ENCODE data around the gene LAIR2. TPM values are rescaled to one million over a fixed set of nuclear protein-coding genes. Genes with fewer than 3 reads are reported as not detected.
A peak's percentile ranks its signal among the peaks of the same experiment; 100 is the strongest.

The LAIR2 gene, protein sequence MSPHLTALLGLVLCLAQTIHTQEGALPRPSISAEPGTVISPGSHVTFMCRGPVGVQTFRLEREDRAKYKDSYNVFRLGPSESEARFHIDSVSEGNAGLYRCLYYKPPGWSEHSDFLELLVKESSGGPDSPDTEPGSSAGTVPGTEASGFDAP
- total RNA-seq (1 to 10 TPM in 1 of 2 donors, under 1 TPM in 1; 0.94 to 1.7 TPM), total RNA-seq (0.58 to 1.2 reads per million in 2 donors)

DNA sequence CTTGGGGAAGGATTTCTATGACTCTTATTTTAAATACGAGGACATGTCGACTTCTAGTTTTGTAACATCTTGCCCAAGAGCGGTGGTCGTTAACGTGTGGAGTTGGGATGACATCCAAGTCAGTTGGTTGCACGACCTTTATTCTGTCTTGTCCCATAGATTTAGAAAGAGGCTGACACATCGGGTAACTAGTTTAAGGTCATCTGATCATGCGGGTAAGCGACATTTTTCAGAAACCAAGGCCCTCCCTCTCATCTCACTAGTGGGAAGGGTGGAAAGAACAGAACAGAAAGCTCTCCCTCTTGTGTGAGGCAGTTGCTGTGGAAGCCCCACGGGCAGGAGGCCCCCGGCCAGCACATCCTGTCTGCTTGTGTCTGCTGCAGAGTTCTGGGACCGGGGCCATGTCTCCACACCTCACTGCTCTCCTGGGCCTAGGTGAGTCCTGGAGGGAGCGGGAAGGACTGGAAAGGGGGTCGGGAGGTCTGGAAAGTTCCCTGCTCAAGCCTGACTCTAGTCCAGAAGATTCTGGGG is at the start of gene LAIR2:
TSS of gene LAIR2 (plus strand) at position 314 of the 531 bp plus-strand sequence. CDS start at position 402, 88 bp downstream.
- no peak for ATAC-seq
- no peak within 1 kb of the TSS for H3K27ac Mint-ChIP-seq
- peaks cover 17% of the 10 kb centered on the region for H3K4me1 Mint-ChIP-seq
- H3K36me3 Mint-ChIP-seq (ENCODE audit: low read depth), result no peaks in the 10 kb centered on the region
- DNase-seq, result no peak
- H3K9me3 ChIP-seq (ENCODE audit: control insufficient read depth, low read length, poor library complexity, severe bottlenecking), result no peaks in the 10 kb centered on the region
- no peak within 1 kb of the TSS for H3K4me3 Mint-ChIP-seq
- peaks cover 53% of the 10 kb centered on the region for H3K27me3 Mint-ChIP-seq

DNA sequence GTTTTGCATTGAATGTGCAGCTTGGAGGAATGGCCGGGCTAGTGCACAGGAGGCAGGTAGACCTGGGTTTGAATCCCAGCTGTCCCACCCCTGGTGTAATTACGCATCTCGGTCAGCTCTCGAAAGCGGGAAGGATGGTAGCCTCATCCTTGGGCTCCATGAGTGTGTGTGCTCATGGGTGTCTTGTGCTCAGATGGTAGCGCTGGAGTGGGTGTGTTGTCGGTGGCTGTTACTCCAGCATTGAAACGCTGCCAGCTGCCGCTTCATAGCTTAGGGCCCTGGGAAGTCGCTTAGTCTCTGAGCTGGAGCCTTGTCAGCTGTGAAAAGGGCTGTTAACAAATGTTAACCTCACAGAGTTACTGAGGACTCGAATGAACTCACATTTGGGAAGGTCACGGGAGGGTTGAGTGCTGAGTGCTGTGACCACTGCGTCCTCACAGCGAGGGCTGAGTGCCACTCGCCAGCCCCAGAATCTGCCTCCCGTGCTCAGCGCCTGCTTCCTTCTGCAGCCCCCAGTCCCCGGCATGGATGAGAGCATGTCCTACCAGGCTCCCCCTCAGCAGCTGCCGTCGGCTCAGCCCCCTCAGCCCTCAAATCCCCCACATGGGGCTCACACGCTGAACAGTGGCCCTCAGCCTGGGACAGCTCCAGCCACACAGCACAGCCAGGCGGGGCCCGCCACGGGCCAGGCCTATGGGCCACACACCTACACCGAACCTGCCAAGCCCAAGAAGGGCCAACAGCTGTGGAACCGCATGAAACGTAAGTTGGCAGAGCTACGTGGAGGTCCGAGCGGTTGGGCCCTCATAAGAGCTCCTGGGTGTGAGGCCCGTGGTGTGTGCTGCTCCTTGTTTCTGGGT is 48.5 kb upstream of the LAIR2 start:
- H3K4me1 Mint-ChIP-seq, result peaks cover 37% of the 10 kb centered on the region
- ATAC-seq, result no peak
- no peaks in the 10 kb centered on the region for H3K27me3 Mint-ChIP-seq
- H3K27ac Mint-ChIP-seq, result peak overlapping the region; percentile 74
- H3K9me3 ChIP-seq (ENCODE audit: control insufficient read depth, low read length, poor library complexity, severe bottlenecking), result no peaks in the 10 kb centered on the region
- H3K36me3 Mint-ChIP-seq (ENCODE audit: low read depth), result peaks cover 14% of the 10 kb centered on the region
- peak overlapping the region; percentile 21 for H3K4me3 Mint-ChIP-seq
- DNase-seq, result no peak

DNA sequence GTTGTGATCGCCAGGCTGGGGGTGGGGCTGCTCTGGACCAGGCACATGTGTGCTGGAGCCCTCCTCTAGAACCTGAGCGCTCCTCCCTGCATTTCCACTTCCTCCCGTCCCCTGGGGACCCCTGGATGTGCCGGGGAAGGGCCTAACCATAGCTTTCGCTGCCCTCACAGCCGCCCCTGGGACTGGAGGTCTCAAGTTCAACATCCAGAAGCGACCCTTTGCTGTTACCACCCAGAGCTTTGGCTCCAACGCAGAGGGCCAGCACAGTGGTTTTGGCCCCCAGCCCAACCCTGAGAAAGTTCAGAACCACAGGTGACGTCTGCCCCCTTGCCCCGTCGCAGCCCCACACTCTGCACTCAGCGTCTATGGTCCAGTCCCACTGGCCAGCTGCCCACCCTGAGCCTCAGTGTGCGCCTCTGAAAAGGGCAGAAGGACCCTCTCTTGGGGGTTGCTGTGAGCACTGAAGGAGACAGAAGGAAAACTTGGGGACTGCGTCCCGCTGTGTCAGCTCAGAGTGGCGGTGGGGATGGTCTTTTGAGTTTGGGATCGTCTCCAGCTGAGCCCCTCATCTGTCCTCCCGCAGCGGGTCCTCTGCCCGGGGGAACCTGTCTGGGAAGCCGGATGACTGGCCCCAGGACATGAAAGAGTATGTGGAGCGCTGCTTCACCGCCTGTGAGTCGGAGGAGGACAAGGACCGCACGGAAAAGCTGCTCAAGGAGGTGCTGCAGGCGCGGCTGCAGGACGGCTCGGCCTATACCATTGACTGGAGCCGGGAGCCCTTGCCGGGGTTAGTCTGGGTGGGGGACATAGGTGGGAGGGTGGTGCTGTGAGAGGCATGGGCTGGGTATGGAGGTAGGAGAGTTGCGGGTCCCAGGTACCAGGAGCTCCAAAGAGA is 47.6 kb upstream of the LAIR2 start:
- no peak for ATAC-seq
- Mint-ChIP-seq H3K4me3 (peak overlapping the region; percentile 53), H3K27ac (peak overlapping the region; percentile 74), H3K36me3 (ENCODE audit: low read depth) (peaks cover 16% of the 10 kb centered on the region), H3K27me3 (no peaks in the 10 kb centered on the region), H3K4me1 (peaks cover 37% of the 10 kb centered on the region)
- no peaks in the 10 kb centered on the region for H3K9me3 ChIP-seq (ENCODE audit: control insufficient read depth, low read length, poor library complexity, severe bottlenecking)
- no peak for DNase-seq

DNA sequence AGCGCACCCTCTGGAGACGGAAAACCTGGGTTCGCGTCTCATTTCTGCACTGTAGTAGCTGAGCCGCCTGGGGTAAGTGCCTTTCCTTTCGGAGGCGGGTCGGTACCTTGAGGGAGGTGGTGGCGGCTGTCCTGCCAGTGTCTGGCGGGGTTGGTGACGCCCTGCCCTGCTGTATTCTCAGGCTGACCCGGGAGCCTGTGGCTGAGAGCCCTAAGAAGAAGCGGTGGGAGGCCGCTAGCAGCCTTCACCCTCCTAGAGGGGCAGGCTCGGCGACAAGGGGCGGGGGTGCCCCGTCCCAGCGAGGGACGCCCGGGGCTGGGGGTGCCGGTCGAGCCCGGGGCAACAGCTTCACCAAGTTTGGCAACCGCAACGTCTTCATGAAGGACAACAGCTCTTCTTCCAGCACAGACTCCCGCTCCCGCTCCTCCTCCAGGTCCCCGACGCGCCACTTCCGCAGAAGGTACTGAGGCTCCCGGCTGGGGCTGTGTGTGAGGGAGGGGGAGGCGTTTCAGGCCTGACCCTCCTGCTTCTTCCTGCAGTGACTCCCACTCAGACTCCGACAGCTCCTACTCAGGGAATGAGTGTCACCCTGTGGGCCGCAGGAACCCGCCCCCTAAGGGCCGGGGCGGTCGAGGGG is 46.7 kb upstream of the LAIR2 start:
- Mint-ChIP-seq H3K36me3 (ENCODE audit: low read depth) (peaks cover 15% of the 10 kb centered on the region), H3K4me1 (peaks cover 29% of the 10 kb centered on the region), H3K4me3 (no peak overlapping the region), H3K27me3 (no peaks in the 10 kb centered on the region), H3K27ac (no peak overlapping the region)
- no peaks in the 10 kb centered on the region for H3K9me3 ChIP-seq (ENCODE audit: control insufficient read depth, low read length, poor library complexity, severe bottlenecking)
- DNase-seq (no peak), ATAC-seq (peak; percentile 2)

DNA sequence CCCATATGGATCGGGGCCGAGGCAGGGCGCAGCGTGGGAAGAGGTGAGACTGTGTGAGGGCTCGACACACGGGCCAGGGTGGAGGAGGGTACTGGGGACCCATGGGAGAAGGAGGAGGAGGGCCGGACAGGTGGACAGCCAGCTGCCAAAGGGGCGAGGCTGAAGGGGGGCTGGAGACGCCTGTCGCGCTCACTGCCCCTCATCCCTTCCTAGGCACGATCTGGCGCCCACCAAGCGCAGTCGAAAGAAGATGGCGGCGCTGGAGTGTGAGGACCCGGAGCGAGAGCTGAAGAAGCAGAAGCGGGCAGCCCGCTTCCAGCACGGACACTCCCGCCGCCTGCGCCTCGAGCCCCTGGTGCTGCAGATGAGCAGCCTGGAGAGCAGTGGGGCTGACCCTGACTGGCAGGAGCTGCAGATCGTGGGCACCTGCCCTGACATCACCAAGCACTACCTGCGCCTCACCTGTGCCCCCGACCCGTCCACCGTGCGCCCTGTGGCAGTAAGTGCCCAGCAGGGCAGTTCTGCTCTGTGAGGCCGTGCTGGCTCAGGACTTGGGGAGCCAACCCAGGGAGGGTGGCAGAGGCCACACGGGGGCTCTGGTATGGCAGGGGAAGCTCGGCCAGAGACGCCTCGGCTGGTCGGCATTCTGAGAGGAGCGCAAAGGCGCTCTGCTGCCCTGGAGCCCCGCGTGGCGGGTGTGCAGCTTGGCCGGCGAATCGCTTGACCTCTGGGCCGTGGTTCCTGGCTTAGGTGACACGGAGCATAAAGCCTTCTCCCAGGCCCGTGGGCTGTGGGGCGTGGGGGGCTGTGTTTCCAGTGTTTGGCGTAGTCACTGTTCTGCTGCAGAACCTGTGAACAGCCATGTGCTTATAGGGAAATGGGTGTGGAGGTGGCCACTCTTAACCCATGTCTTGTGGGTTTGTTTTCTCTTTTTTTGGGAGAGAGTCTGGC is 45.9 kb upstream of the LAIR2 start:
- ATAC-seq (peak; percentile 4), DNase-seq (no peak)
- peaks cover 13% of the 10 kb centered on the region for H3K36me3 Mint-ChIP-seq (ENCODE audit: low read depth)
- no peak overlapping the region for H3K4me3 Mint-ChIP-seq
- peak overlapping the region; percentile 85 for H3K27ac Mint-ChIP-seq
- H3K9me3 ChIP-seq (ENCODE audit: control insufficient read depth, low read length, poor library complexity, severe bottlenecking), result no peaks in the 10 kb centered on the region
- no peaks in the 10 kb centered on the region for H3K27me3 Mint-ChIP-seq
- H3K4me1 Mint-ChIP-seq, result peaks cover 27% of the 10 kb centered on the region

DNA sequence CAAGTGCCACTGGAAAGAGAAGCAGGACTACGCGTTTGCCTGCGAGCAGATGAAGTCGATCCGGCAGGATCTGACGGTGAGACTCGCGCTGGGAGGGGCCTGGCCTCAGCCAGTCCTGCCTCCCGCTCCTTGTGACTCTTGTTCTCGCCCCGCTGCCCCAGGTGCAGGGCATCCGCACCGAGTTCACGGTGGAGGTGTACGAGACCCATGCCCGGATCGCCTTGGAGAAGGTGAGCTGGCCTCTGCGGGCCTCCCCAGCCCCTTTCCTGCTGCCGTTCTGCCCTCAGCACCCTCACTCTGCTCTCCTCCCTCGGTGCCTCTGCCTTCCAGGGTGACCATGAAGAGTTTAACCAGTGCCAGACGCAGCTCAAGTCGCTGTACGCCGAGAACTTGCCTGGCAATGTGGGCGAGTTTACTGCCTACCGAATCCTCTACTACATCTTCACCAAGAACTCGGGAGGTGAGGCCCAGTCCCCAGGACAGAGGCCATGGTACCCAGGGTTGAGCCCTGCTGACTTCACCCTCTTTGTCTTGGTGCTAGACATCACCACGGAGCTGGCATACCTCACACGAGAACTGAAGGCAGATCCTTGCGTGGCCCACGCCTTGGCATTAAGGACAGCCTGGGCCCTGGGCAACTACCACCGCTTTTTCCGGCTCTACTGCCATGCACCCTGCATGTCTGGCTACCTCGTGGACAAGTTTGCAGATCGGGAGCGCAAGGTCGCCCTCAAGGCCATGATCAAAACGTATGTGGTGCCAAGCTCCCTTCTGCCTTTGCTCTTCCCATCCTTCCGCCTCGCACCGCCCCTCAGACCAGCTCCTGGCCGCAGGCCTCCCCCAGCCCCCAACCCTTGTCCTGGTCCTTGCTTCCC is 44.6 kb upstream of the LAIR2 start:
- H3K36me3 Mint-ChIP-seq (ENCODE audit: low read depth), result peaks cover 12% of the 10 kb centered on the region
- no peaks in the 10 kb centered on the region for H3K9me3 ChIP-seq (ENCODE audit: control insufficient read depth, low read length, poor library complexity, severe bottlenecking)
- no peak for ATAC-seq
- H3K4me1 Mint-ChIP-seq, result peaks cover 32% of the 10 kb centered on the region
- H3K4me3 Mint-ChIP-seq, result peak overlapping the region; percentile 69
- H3K27ac Mint-ChIP-seq, result peak overlapping the region; percentile 85
- no peak for DNase-seq
- H3K27me3 Mint-ChIP-seq, result no peaks in the 10 kb centered on the region

DNA sequence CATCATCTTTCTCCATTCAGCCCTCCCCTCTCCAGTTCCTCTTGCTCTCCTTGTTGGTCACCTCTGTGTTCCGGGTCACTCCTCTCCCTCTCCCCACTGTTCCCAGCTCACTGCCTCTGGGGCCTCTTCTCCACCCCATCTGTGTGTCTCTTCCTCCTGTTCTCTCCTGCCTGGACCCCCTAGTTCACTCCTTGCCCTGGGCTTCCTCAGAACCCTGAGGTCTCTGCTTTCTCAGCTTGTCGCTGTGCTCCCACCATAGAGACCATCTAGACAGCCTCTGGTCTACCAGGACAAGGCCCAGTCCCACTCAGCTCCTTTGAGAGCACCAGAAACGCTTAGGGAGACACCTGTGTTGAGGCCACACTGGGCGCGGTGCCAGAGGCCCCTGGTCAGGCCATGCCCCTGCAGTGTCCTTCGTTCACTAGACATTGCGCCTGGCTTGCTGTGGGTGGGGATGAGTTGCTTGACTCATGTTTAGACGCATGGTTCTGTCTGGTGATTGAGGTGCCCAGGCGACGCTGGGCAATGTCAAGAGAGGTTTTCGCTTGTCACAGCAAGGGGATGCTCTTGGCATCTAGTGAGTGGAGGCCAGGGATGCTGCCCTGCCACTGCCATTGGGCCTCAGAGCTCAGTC is 43.9 kb upstream of the LAIR2 start:
- H3K4me1 Mint-ChIP-seq, result peaks cover 32% of the 10 kb centered on the region
- H3K27ac Mint-ChIP-seq, result peak overlapping the region; percentile 85
- peak overlapping the region; percentile 69 for H3K4me3 Mint-ChIP-seq
- ATAC-seq (no peak), DNase-seq (no peak)
- no peaks in the 10 kb centered on the region for H3K27me3 Mint-ChIP-seq
- no peaks in the 10 kb centered on the region for H3K9me3 ChIP-seq (ENCODE audit: control insufficient read depth, low read length, poor library complexity, severe bottlenecking)
- H3K36me3 Mint-ChIP-seq (ENCODE audit: low read depth), result peaks cover 10% of the 10 kb centered on the region

DNA sequence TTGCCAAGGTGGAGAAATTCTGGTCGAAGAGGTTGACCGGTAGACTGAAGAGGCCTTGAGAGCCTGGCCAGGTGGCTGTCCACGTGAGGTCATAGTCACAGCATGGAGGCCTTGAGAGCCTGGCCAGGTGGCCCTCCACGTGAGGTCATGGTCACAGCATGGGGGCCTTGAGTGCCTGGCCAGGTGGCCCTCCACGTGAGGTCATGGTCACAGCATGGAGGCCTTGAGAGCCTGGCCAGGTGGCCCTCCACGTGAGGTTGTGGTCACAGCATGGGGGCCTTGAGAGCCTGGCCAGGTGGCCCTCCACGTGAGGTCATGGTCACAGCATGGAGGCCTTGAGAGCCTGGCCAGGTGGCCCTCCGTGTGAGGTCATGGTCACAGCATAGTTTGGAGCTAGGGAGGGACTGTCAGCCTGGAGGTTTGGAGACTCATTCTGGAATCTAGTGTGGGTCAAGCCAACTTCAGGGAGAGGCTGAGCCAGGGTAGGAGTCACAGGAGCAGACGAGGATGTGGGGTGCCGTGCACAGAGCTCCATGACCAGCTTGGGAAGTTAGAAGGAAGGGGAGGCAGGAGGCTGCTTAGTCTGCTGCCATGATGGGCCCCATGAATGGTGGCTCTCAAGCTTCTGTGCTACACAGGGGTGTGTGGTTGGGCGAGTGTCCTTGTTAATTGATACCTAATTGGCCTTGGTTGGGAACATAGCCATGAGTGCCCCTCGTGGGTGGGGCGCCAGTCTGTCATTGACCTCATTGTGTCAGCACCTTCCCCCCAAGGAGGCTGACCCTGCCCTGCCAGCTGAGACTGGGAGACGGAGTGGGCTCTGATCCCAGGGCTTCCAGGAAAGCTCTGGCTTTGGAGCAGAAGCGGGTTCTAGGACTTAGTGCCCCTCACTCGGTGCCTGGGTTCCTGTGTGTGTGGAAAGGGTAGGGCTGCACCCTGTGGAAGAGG is 43.1 kb upstream of the LAIR2 start:
- DNase-seq (no peak), ATAC-seq (no peak)
- peaks cover 36% of the 10 kb centered on the region for H3K4me1 Mint-ChIP-seq
- peaks cover 10% of the 10 kb centered on the region for H3K36me3 Mint-ChIP-seq (ENCODE audit: low read depth)
- H3K9me3 ChIP-seq (ENCODE audit: control insufficient read depth, low read length, poor library complexity, severe bottlenecking), result no peaks in the 10 kb centered on the region
- peak overlapping the region; percentile 85 for H3K27ac Mint-ChIP-seq
- no peaks in the 10 kb centered on the region for H3K27me3 Mint-ChIP-seq
- peak overlapping the region; percentile 69 for H3K4me3 Mint-ChIP-seq

DNA sequence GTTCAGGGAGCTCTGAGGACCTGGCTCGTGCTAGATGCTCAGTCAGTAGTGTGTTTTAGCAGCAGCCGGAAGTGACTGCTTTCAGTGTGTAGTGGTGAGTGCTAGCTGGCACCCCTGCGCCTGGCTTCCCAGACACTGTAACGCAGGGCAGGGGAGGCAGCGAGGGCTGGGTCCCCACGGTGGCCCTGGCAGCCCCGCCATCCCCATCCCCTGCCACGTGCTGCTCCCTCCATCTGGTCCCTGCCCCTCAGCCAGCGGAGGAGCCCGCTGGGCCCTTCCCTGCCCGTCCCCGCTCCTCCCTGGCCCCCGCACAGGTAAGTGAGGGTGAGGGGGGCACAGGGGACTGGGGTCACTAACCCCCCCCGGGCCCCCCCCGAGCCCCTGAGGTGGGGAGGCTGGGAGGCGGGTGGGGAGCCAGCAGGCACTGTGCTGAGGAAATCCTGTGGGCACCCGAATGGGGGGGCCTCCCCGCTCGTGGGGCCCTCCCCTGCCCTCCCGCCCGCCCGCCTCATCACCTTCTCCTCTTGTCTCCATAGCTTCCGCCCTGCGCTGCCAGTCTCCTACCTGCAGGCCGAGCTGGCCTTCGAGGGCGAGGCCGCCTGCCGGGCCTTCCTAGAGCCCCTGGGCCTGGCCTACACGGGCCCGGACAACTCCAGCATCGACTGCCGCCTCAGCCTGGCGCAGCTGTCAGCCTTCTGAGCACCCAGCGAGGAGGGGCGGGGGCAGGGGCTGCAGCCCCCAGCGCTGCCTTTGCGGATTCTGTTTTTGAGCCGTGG is 42.2 kb upstream of the LAIR2 start:
- peaks cover 10% of the 10 kb centered on the region for H3K36me3 Mint-ChIP-seq (ENCODE audit: low read depth)
- H3K27ac Mint-ChIP-seq, result peak overlapping the region; percentile 85
- no peaks in the 10 kb centered on the region for H3K9me3 ChIP-seq (ENCODE audit: control insufficient read depth, low read length, poor library complexity, severe bottlenecking)
- ATAC-seq, result no peak
- DNase-seq, result no peak
- H3K27me3 Mint-ChIP-seq, result no peaks in the 10 kb centered on the region
- H3K4me1 Mint-ChIP-seq, result peaks cover 36% of the 10 kb centered on the region
- H3K4me3 Mint-ChIP-seq, result peak overlapping the region; percentile 41

Data from T-helper 17 cell (primary cell).